ENCODE results near the gene GKAP1.
"Not testable (repeated sequence)": the region's sequence is repeated elsewhere in the genome, so short reads cannot be mapped to it uniquely, and the experiment has no call there.

Gene GKAP1

DNA sequence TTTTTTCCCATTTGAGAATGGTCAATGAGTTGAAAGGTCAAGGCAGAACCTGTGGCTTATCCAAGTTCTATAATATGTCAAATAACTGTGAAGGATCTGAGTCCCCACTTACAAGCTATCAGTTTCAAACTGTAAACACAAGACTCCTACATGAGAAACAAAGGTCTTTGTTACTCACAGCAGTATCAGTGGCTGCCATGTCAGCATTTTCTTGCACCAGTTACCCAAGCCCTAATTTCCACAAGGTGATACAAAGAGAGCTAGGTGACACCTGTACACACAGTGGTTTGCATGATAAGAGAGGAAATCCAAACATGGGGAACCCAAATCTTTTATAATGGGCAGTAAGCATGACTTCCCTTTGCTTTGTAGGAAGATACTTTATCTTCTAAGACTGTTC is 101.8 kb downstream of the GKAP1 start:
- in situ Hi-C loops (cut with HindIII; ENCODE audit: low pct_unique_long_range_greater_than_20kb, low sequenced_read_pairs): no loop called here
- DNase-seq (ENCODE audit: low read depth in 1 of 2, low spot score in 1 of 2): no peak
- no peak for TF ChIP-seq JUND (IDR thresholded peaks at IDR 0.05; ENCODE audit: low read depth)

DNA sequence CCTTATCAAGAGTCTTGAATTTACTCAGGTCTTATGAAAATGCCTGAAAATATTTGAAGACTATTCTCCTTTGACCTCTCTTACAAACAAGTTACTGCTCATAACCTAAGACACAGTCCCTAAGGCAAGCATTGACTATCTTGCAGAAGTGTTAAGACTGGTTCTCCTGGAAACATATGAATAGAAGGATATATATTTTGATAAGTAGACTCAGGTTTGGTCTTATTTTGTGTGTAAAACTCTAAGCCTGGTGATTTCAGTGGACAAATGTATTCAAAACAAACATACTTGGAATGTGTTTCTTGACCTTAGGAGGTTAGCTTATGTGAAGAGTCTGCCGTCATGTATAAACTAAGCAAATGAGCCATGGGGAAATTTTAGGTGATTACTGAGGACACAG is 102.3 kb downstream of the GKAP1 start:
- DNase-seq (ENCODE audit: low read depth in 1 of 2, low spot score in 1 of 2): no peak
- TF ChIP-seq JUND (IDR thresholded peaks at IDR 0.05; ENCODE audit: low read depth): no peak
- in situ Hi-C loops (cut with HindIII; ENCODE audit: low pct_unique_long_range_greater_than_20kb, low sequenced_read_pairs): no loop called here

DNA sequence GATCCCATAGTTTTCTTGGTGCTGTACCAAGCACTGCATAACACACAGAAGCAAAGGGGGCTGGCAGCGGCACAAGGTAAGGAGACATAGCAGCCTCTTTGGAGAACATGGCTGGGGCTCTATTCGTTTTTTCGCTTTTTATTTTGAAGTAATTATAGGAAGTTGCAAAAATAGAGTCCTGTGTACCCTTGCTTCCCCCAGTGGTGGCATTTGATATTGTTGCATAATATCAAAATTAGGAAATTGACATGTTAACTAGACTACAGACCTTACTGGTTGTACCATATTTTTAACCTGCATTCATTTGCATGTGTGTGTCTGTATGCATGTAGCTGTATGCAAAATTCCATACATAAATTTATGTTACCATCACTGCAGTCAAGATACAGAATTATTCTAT is 103.2 kb downstream of the GKAP1 start:
- in situ Hi-C loops (cut with HindIII; ENCODE audit: low pct_unique_long_range_greater_than_20kb, low sequenced_read_pairs): no loop called here
- TF ChIP-seq JUND (IDR thresholded peaks at IDR 0.05; ENCODE audit: low read depth): no peak
- DNase-seq (ENCODE audit: low read depth in 1 of 2, low spot score in 1 of 2): no peak

DNA sequence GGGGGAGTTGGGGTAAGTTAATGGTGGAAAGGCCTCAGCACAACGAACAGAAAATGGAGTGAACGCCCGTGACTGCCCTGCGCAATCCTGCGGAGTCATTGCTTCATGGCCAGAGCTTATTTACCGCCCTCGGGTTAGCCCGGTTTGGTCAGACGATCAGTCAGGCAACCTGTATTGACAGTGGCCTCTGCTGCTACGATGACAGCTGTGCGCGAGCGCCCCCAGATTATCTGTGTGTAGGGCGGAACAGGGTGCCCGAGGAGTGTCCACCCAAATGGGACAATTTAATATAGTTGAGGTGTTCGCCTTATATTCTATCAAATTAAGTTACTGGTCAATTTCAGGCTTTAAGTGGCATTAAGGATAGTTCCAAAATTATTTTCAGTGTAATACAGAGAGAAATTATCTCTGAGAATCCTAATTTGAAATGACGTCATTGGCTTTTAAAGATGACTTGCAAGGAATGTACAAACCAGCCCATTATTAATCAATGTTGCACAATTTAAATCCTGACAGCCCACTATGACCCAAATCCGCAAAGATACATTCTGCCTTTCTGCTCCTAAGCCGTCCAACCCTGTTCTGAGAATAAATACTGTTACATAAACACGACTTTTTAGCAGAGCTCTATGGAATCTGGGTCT is 108.9 kb downstream of the GKAP1 start:
- in situ Hi-C loops (cut with HindIII; ENCODE audit: low pct_unique_long_range_greater_than_20kb, low sequenced_read_pairs): no loop called here
- DNase-seq (ENCODE audit: low read depth in 1 of 2, low spot score in 1 of 2): peak; percentile 19 to 78
- TF ChIP-seq JUND (IDR thresholded peaks at IDR 0.05; ENCODE audit: low read depth): no peak

DNA sequence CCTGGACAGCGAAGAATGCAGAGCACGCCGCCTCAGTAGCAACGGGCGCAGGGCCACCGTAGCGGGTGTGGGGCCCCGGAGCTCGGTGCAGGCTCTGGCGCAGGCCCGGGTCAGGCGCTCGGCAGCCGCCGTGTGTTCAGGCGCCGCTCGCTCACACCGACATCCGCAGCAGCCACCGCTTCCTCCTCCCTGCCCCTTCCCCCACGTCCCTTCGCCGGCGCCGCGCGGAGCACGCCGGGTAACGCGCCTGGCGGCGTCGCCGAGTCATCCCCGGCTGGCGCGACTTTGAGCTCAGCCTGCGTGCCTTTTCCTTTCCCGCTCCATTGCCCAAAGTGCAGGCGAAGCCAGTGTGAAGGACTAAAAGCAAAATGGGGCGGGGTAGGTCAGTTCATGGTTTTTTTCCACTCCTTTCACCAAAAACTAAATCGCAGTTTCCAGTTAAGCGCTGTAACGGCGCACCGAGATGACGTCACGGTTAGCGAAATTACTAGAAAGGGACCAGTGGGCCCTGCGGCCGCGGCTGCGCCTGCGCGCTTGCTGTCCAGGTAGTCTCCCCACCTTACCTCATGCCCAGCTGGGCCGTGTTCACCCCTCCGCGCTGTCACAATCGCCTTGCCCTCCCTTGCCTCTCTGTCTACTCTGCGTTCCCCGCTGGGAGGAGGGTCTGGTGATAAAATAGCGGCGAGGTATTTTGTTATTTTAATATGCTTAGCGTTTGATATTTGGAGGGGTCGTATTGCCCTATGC is 109.6 kb downstream of the GKAP1 start, which contains the start of gene UBQLN1:
UBQLN1 (minus strand) TSS at position 191 of the 747 bp plus-strand sequence. CDS start 279 bp downstream, outside the sequence.
- TF ChIP-seq JUND (IDR thresholded peaks at IDR 0.05; ENCODE audit: low read depth): no peak
- in situ Hi-C loops (cut with HindIII; ENCODE audit: low pct_unique_long_range_greater_than_20kb, low sequenced_read_pairs): no loop called here

DNA sequence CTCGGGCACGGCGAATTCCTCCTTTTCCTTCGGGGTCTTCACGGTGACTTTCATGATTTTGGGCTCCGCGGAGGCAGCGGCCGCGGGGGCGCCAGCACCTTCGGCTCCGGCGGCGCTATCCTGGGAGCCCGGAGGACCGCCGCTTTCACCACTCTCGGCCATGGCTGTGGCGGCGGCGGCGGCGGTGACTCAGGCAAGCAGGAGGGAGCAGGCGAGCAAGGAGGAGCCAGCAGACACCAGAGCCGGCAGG is 110.1 kb downstream of the GKAP1 start:
- TF ChIP-seq JUND (IDR thresholded peaks at IDR 0.05; ENCODE audit: low read depth): no peak
- in situ Hi-C loops (cut with HindIII; ENCODE audit: low pct_unique_long_range_greater_than_20kb, low sequenced_read_pairs): no loop called here
- DNase-seq (ENCODE audit: low read depth in 1 of 2, low spot score in 1 of 2): no peak

More for the DNA sequence above, 109.6 kb downstream of the GKAP1 start, which contains the start of gene UBQLN1:
- peak; percentile 80 to 92 for DNase-seq (ENCODE audit: low read depth in 1 of 2, low spot score in 1 of 2)

DNA sequence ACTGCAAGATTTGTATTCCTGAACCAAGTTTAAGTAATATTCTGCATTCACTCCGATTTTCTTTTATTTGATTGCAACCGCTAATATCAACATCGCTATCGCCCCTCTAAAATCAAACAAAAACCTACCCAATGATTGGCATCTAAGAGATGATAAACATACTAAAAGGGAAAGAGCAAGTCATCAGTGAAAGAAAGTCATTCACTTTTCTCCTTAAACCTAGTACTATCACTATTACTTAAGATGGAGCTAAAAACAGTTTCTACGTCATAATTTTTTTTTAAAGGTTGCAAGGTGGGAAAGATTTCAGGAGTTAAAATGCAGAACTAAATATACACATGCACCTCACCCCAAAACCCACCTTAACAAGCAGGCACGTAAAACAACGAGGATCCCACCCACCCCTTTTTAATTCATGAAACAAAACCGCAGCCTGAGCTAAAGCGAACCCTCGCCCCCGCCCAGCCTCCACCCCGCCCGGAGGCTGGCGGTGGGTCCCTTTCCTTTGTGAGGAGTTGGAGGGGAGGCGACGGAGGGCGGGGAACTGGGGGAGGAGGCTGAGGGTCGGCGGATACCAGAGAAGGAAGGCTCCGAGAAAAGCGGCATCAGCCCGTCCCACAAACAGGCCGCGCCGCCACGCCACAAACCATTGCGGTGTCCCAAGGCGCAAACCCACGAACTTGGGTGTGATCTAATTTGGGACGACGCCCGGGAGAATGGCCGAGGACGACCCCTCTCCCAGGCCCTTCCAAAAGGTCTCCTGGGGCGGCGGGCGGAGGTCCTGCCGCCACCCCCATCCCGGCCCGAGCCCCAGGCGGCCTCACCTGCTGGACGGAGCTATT is 110.7 kb downstream of the GKAP1 start:
- in situ Hi-C loops (cut with HindIII; ENCODE audit: low pct_unique_long_range_greater_than_20kb, low sequenced_read_pairs): no loop called here

DNA sequence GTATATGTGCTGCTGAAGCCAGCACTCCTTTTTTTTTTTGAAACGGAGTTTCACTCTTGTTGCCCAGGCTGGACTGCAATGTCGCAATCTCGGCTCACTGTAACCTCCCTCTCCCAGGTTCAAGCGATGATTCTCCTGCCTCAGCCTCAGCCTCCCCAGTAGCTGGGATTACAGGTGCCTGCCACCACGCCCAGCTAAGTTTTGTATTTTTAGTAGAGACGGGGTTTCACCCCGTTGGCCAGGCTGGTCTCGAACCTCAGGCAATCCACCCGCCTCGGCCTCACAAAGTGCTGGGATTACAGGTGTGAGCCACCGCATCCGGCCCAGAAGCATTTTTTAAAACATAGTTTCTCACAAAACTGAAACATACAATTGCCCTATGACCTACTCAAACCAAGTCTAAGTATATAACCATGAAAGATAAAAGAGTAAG is 112.3 kb downstream of the GKAP1 start:
- DNase-seq (ENCODE audit: low read depth in 1 of 2, low spot score in 1 of 2); in situ Hi-C loops (cut with HindIII; ENCODE audit: low pct_unique_long_range_greater_than_20kb, low sequenced_read_pairs): not testable (repeated sequence)

More for the DNA sequence above, 110.7 kb downstream of the GKAP1 start:
- TF ChIP-seq JUND (IDR thresholded peaks at IDR 0.05; ENCODE audit: low read depth): no peak
- peak in 1 of 2 experiments; percentile 2 for DNase-seq (ENCODE audit: low read depth in 1 of 2, low spot score in 1 of 2)

DNA sequence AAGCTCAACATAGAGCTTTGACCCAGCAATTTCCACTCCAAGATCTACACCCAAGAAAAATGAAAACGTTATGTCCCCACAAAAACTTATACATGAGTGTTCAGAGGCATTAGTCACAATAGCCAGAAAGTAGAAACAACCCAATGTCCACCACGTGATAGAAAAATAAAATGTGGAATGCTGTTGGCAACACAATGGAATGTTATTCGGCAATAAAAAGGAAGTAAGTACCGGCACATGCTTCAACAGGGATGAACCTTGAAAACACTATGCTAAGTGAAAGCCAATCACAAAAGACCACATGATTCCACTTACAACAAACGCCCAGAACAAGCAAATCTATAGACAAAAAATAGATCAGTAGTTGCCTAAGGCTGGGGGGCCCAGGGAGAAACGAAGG is 115.8 kb downstream of the GKAP1 start:
- in situ Hi-C loops (cut with HindIII; ENCODE audit: low pct_unique_long_range_greater_than_20kb, low sequenced_read_pairs): no loop called here
- peak in 1 of 2 experiments; percentile 37 for DNase-seq (ENCODE audit: low read depth in 1 of 2, low spot score in 1 of 2)
- TF ChIP-seq JUND (IDR thresholded peaks at IDR 0.05; ENCODE audit: low read depth): no peak

DNA sequence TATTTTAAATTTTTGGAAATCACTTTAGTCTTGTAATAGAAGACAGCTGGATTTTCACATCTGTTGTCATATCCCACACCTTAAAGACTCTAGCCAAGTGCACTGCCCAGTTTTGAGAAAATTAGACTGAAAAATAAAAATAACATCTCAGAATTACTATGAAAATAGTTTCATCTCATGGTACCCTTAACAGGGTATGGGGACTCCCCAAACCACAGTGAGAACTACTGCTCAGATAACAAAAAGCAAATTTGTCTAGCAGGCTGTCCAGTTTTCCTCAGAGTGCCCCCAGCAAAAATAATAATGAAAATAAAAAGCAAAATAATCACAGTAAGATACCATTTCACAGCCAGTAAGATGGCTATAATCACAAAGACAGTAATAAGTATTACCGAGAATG is 116.3 kb downstream of the GKAP1 start:
- TF ChIP-seq JUND (IDR thresholded peaks at IDR 0.05; ENCODE audit: low read depth): no peak
- in situ Hi-C loops (cut with HindIII; ENCODE audit: low pct_unique_long_range_greater_than_20kb, low sequenced_read_pairs): no loop called here
- DNase-seq (ENCODE audit: low read depth in 1 of 2, low spot score in 1 of 2): no peak

DNA sequence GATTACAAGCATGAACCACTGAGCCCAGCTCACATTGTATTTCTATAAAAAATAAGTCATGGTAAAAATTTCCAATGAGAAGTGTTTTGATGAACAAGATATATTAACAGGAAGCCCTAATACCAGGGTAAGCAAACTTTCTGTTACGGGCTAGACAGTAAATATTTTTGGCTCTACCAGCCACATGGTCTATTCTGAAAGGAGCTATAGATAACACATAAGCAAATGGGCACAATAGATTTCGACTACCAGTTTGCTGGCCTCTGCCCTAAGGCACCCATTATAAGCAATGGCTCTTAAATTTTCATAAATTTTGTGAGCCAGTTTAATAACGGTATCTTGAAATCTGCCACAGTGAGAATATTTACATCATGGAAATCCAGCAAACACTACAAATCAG is 118.0 kb downstream of the GKAP1 start:
- no peak for TF ChIP-seq JUND (IDR thresholded peaks at IDR 0.05; ENCODE audit: low read depth)
- DNase-seq (ENCODE audit: low read depth in 1 of 2, low spot score in 1 of 2): no peak
- in situ Hi-C loops (cut with HindIII; ENCODE audit: low pct_unique_long_range_greater_than_20kb, low sequenced_read_pairs): no loop called here

DNA sequence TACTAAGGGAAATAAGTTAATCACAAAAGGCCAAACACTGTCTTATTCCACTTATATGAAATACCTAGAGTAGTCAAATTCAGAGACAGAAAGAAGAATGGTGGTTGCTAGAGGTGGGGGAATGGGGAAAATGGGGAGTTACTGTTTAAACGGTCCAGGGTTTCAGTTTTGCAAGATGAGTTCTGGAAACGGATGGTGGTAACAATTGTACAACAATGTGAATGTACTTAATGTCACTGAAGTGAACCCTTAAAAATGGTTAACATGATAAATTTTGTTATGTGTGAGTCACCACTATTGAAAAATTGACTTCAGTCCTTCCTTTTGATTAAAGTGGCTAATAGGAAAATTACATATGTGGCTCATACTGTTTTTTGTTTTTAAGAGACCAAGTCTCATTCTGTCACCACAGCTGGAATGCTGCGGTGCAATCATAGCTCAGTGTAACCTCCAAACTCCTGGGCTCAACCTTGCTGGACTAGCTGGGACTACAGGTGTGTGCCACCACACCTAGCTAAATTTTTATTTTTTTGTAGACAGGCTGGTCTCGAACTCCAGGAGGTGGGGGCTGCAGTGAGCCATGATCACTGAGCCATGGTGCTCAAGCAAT is 118.5 kb downstream of the GKAP1 start:
- no peak for DNase-seq (ENCODE audit: low read depth in 1 of 2, low spot score in 1 of 2)
- TF ChIP-seq JUND (IDR thresholded peaks at IDR 0.05; ENCODE audit: low read depth): no peak
- in situ Hi-C loops (cut with HindIII; ENCODE audit: low pct_unique_long_range_greater_than_20kb, low sequenced_read_pairs): no loop called here

Measured in T47D (cell line).